ENCODE data around the gene IRS2.
"Not testable (repeated sequence)": the region's sequence is repeated elsewhere in the genome, so short reads cannot be mapped to it uniquely, and the experiment has no call there.

IRS2 gene

GRCh38 chr13:109733550-109733949 lies 52.8 kb downstream of the IRS2 start:
- no peak for DNase-seq (ENCODE audit: extremely low spot score)
- CTCF ChIA-PET, result no interaction called here
- TF ChIP-seq CTCF (IDR thresholded peaks at IDR 0.05; ENCODE audit: control extremely low read depth, extremely low read depth, low read depth, missing control alignments), result no peak
- POLR2A ChIA-PET, result no interaction called here

DNA sequence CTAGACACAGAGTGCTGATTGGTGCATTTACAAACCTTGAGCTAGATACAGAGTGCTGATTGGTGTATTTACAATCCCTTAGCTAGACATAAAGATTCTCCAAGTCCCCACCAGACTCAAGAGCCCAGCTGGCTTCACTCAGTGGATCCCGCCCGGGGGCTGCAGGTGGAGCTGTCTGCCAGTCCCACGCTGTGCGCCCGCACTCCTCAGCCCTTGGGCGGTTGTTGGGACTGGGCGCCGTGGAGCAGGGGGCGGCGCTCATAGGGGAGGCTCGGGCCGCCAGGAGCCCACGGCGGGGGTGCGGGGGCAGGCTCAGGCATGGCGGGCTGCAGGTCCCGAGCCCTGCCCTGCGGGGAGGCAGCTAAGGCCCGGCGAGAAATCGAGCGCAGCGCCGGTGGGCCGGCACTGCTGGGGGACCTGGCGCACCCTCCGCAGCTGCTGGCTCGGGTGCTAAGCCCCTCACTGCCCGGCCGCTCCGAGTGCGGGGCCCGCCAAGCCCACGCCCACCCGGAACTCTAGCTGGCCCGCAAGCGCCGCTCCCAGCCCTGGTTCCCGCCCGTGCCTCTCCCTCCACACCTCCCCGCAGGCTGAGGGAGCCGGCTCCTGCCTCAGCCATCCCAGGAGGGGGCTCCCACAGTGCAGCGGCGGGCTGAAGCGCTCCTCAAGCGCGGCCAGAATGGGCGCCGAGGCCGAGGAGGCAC lies 53.8 kb downstream of the IRS2 start:
- CTCF ChIA-PET; POLR2A ChIA-PET; DNase-seq (ENCODE audit: extremely low spot score): not testable (repeated sequence)

GRCh38 chr13:109730812-109731335 lies 55.5 kb downstream of the IRS2 start:
- ChIA-PET CTCF (interaction anchor here (0.9 to 2.3 kb wide), 3 partner anchors 13 to 50 kb away, joined by 3 to 5 read pairs (median 4); no protein-coding TSS in a partner anchor), POLR2A (no interaction called here)
- no peak for TF ChIP-seq CTCF (IDR thresholded peaks at IDR 0.05; ENCODE audit: control extremely low read depth, extremely low read depth, low read depth, missing control alignments)
- DNase-seq (ENCODE audit: extremely low spot score), result no peak

DNA sequence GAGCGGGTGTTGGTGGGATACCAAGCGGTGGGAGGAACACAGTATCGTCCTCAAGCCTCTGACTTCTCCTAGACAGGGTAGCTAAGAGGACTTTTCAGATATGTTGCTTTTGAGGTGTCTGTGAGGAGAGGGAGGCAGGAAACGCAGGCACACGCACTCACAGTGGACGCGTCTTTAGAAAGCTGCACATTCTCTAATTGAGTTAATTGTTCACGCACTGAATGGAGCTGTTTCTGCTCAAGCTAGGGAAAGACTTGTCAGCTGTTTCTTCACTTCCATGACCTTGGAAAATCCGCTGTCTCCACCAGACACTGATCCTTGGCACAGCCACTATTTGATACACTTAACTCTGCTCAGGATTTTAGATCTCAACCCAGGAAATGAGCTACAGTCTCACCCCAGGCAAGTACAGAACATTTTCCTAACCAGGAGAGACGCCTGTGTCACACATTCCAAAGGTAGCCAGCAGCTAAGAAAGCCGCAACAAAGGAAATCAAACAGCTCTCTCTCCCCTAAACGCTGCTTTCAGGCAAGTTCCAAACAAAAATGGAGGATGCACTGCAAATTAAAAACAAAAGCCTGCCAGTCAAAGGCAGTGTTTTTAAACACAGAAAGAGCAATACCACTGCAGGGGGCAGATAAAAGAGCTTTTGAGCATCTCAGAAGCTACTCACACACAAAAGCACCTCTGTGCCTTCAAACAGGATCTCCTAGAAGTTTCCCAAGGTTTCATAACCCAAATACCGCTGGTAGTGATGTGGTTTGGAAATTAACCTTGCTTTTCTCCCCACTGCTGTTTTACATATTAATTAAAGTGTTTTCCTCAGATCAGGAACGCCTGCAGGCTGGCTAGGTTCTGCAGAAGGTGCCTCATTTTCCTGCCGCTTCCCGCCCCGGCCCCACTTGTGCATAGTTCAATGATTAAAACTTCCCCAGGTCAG lies 57.3 kb downstream of the IRS2 start:
- TF ChIP-seq CTCF (IDR thresholded peaks at IDR 0.05; ENCODE audit: control extremely low read depth, extremely low read depth, low read depth, missing control alignments), result no peak
- POLR2A ChIA-PET, result no interaction called here
- CTCF ChIA-PET, result interaction anchor here (1.1 to 2.3 kb wide), 3 partner anchors 14 to 22 kb away, joined by 3 to 5 read pairs (median 4); no protein-coding TSS in a partner anchor
- no peak for DNase-seq (ENCODE audit: extremely low spot score)

GRCh38 chr13:109728061-109728460 lies 58.3 kb downstream of the IRS2 start:
- DNase-seq (ENCODE audit: extremely low spot score), result no peak
- ChIA-PET CTCF (no interaction called here), POLR2A (no interaction called here)
- TF ChIP-seq CTCF (IDR thresholded peaks at IDR 0.05; ENCODE audit: control extremely low read depth, extremely low read depth, low read depth, missing control alignments), result no peak

- ChIA-PET CTCF (interaction anchor here (0.8 kb wide), 1 partner anchor 140 kb away, joined by 3 read pairs; no protein-coding TSS in a partner anchor), POLR2A (no interaction called here)
- no peak for DNase-seq (ENCODE audit: extremely low spot score)
Observed at GRCh38 chr13:109727251-109727650, 59.1 kb downstream of the IRS2 start.

More at GRCh38 chr13:109727251-109727650, 59.1 kb downstream of the IRS2 start:
- no peak for TF ChIP-seq CTCF (IDR thresholded peaks at IDR 0.05; ENCODE audit: control extremely low read depth, extremely low read depth, low read depth, missing control alignments)
